ENCODE measurements around the gene RTN4R. TPM values are rescaled to one million over a fixed set of nuclear protein-coding genes. Genes with fewer than 3 reads are reported as not detected.

The RTN4R gene
- total RNA-seq, 2 donors from 2014 or later = 1.4 to 1.8 TPM

DNA sequence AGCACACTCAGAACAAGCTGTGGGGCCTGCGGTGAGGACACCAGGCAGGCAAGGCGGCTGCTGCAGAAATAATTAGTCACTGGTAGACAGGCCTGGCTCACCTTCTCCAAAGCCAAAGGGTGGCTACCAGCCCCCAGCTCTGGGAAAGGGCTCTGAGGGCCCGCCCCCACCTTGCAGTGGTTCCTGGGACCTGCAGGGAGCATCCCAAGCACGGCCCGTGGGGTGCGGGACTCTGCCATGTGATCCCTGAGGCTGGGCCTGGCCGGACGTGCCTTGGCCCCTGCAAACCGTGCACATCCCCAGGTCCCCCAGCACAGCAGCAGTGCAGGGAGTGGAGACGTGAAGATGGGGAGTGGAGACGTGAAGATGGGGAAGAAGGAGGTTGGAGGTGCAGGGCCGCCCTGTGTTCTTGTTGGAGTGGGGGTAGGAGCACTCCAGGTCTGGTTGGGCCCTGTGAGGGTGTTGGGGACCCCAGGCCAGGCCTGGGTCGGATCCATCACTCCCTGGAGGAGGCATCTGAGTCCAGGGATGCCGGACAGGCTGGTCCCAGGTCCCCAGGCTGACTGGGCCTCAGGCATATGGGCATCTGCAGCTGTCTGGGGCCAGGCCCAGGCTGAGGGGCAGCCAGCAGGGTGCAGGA is 41.9 kb downstream of the RTN4R start:
- DNase-seq (no peak), ATAC-seq (no peak)
- intact Hi-C loops (cut with DNase I) = no loop called here

DNA sequence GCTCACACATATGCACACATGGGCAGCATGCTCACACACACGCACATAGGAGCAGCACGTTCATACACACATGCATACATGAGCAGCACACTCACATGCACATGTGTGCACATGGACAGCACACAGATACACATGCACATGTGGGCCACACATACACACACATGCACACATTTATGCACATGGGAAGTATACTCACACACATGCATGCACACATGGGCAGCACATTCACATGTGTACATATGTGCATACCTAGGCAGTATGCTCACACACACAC is 42.5 kb downstream of the RTN4R start:
- ATAC-seq = no peak
- intact Hi-C loops (cut with DNase I) = no loop called here

GRCh38 chr22:20224917-20225692 is 43.0 kb downstream of the RTN4R start:
- ATAC-seq (no peak), DNase-seq (no peak)
- intact Hi-C loops (cut with DNase I) = no loop called here

More for the DNA sequence above, 42.5 kb downstream of the RTN4R start:
- DNase-seq = no peak

- no peak for ATAC-seq
- intact Hi-C loops (cut with DNase I) = no loop called here
Observed at GRCh38 chr22:20224256-20224626, 43.9 kb downstream of the RTN4R start.

DNA sequence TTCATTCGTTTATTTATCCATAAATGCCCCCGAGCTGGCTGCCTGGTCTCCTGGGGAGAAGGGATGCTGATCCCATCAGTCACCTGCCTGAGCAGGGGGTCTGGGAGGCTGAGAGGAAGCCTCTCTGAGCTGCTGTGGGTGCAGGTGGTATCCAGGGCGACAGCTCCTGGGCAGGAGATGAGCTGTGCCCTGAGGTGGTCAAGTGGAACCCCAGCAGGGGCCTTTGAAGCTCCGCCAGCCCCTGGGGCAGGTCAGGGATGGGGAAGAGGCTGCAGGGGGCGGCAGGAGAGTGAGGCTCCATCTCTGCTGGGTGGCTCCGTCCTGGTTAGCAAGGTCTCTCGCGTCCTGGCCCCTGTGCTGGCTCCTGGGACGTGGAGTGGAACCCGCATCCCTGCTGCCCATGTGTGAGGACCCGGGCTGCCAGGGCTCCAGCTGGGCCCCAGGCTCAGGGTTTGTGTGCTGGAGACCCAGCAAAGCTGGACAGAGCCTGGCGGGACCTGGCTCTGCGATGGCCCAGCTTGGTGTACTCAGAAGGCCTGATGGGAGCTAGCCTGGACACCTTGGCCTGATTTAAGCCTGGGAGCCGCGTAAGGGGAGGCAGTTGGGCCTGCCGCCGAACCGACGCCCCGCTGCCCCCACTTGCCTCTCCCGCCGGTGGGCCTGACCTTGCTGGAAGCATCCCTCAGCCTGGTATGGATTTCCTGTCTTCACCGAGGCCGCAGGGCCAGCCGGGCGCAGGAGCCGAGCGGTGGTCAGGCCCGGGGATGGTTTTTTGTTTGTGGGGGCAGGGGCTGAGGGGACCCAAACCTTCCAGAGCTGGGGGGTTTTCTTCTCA is 44.5 kb downstream of the RTN4R start:
- intact Hi-C loops (cut with DNase I) = no loop called here
- ATAC-seq (no peak), DNase-seq (no peak)

More at GRCh38 chr22:20224256-20224626, 43.9 kb downstream of the RTN4R start:
- no peak for DNase-seq

GRCh38 chr22:20222764-20223420 is 45.2 kb downstream of the RTN4R start:
- ATAC-seq = no peak
- no peak for DNase-seq
- intact Hi-C loops (cut with DNase I) = no loop called here

- DNase-seq (no peak), ATAC-seq (peak; percentile 60 to 68)
- intact Hi-C loops (cut with DNase I) = no loop called here
Observed at GRCh38 chr22:20221421-20222340, 46.4 kb downstream of the RTN4R start.

DNA sequence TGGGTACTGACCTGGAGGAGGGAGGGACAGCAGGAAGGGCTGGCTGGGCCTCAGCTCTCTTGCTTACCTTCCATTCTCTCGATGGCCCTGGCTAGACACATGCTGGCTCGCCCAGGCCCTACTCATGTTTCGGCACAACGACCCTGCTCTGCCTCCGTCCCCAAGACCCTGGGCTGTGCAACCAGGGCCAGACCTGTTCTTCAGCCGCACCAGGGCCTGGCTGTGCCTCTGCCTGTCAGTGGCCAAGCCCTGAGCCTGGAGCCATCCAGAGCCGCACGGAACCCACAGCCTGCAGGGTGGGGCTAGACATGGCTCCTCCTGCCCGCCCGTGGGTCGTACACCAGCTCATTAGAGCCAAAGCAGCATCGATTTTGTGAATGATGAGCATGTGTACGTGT is 47.5 kb downstream of the RTN4R start:
- intact Hi-C loops (cut with DNase I) = no loop called here
- no peak for ATAC-seq
- DNase-seq = no peak

DNA sequence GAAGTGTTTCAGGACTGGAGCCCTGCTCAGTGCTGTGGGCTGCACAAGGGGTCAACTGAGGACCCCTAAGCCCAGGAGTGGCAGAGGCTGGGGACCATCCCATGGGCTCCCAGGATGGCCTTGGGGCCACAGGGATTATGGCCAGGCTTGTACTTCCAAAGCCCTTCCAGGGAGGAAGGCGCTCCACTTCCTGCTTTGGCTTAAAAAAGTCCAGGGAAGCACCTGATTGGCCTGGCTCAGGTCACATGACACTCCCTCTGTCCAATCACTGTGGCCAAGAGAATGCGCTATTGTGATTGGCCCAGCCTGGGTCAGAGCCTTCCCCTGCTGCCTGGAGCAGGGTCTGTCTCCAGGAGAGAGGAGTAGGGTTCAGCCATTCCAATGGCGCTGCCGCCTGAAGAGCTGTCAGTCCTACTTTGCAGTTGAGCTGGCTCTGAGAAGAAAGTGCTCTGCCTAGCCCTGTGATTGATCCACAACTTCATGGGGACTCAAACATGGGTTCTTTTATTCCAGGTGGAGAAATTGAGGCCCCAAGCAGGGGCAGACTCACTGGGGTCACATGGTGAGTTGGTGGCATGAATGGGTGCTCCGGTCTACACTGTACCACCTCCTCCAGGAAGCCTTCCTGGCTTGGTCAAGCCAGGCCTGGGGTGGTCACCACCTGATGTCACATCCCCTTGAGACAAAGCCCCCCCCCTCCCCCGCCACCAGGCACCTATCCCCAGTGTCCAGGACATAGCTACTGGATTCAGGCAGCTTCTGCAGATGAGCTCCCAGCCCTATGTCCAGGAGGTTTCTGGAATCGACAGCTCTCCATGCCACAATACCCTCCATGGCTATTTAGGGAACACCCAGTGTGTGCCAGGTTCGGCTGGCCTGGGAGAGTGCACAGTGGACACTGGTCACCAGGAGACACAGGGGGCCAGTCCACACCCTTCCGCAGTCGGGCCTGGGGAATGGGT is 48.2 kb downstream of the RTN4R start:
- intact Hi-C loops (cut with DNase I) = no loop called here
- no peak for DNase-seq
- no peak for ATAC-seq

- DNase-seq = no peak
- intact Hi-C loops (cut with DNase I) = no loop called here
- ATAC-seq = no peak
Observed at GRCh38 chr22:20218987-20219386, 49.1 kb downstream of the RTN4R start.

DNA sequence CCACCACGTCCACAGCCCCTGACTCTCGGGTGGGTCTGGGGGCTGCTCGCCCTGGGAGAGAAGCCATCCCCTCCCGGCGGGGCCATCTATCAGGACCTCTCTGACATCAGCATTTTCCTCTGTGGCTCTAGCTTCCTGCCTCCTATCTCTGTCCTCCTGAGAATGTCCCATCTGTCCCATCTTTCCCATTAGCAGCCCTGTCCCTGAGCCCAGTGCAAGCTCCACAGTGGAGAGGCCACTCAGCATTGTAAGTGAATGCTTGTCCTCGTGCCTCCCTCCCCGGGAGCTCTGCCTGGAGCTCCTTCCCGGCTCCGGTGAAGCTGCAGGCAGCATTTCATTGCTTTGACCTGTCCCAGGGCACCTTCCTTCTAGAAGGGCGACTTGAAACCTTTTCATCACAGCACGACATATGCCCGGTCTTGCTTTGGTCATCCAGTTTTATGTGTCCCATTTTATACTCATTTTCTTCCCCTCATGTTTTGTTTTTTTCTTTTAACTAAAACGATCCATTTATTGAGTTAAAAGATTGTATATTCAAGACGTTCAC is 49.7 kb downstream of the RTN4R start:
- no peak for ATAC-seq
- intact Hi-C loops (cut with DNase I) = no loop called here
- DNase-seq = no peak

DNA sequence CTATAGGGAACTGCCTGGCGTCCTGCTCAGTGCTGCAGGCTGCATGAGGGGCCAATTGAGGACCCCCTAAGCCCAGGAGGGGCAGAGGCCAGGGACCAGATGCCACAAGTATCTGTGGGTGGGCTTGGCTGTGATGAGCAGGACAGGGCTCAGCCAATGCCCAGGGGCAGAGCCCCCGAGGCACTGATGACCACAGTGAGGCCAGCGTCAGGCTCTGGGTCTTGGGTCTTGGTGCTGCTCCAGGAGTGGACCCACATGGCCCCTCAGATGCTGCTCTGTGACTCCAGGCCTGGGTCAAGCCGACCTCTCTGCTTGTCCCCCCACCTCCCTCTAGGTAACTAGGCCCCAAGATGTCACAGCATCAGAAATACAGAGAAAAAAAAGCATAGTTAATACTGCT is 50.6 kb downstream of the RTN4R start:
- ATAC-seq (no peak), DNase-seq (no peak)
- intact Hi-C loops (cut with DNase I) = no loop called here

DNA sequence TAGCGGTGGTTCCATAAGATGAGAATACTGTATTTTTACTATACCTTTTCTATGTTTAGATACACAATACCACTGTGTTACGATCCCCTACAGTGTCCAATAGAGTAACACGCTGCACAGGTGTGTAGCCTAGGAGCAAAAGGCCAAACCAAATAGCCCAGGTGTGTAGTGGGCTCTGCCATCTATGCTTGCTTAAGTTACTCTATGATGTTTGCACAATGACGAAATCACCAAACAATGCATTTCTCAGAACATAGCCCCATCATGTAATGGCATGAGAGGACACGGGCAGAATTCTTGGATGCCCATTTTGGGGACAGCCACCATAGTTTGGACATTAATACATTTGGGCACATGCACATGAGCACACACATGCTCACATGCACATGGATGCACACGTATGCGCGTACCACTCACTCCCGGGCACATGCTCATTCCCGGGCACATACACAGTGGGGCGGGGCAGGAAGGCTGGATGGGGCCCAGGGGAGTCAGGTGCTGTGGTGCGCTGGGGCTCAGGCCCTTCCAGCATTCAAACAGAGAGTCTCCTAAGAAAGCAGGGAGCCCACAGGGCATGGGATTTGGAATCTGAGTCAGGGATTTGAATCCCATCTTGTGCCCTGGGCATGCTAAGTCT is 51.1 kb downstream of the RTN4R start:
- intact Hi-C loops (cut with DNase I) = no loop called here
- ATAC-seq (no peak), DNase-seq (no peak)

- DNase-seq (no peak), ATAC-seq (no peak)
- intact Hi-C loops (cut with DNase I) = no loop called here
Observed at GRCh38 chr22:20215742-20216141, 52.4 kb downstream of the RTN4R start.

- DNase-seq (no peak), ATAC-seq (no peak)
- intact Hi-C loops (cut with DNase I) = no loop called here
Observed at GRCh38 chr22:20214853-20215252, 53.3 kb downstream of the RTN4R start.

GRCh38 chr22:20213833-20214708 is 54.0 kb downstream of the RTN4R start:
- intact Hi-C loops (cut with DNase I) = no loop called here
- ATAC-seq (no peak), DNase-seq (no peak)

All from left cardiac atrium (tissue), 4 donors.